ENCODE measurements around the gene KLHL21.
A peak's percentile ranks its signal among the peaks of the same experiment; 100 is the strongest.

The KLHL21 gene

GRCh38 chr1:6631058-6631457, 28.4 kb upstream of the KLHL21 start:
- Mint-ChIP-seq H3K9me3 (no peaks in the 10 kb centered on the region), H3K27ac (no peak overlapping the region), H3K36me3 (ENCODE audit: low read depth) (peaks cover 15% of the 10 kb centered on the region), H3K4me3 (no peak overlapping the region), H3K27me3 (no peaks in the 10 kb centered on the region), H3K4me1 (peaks cover 17% of the 10 kb centered on the region)
- DNase-seq (no peak), ATAC-seq (no peak)

- Mint-ChIP-seq H3K4me1 (peaks cover 22% of the 10 kb centered on the region), H3K9me3 (no peaks in the 10 kb centered on the region), H3K36me3 (ENCODE audit: low read depth) (peaks cover 15% of the 10 kb centered on the region), H3K4me3 (no peak overlapping the region), H3K27ac (no peak overlapping the region), H3K27me3 (no peaks in the 10 kb centered on the region)
- no peak for ATAC-seq
- no peak for DNase-seq
Observed at GRCh38 chr1:6630027-6630426, 27.4 kb upstream of the KLHL21 start.

- H3K4me1 Mint-ChIP-seq: peaks cover 29% of the 10 kb centered on the region
- H3K4me3 Mint-ChIP-seq: no peak overlapping the region
- no peak for DNase-seq
- H3K27ac Mint-ChIP-seq: no peak overlapping the region
- H3K36me3 Mint-ChIP-seq (ENCODE audit: low read depth): peaks cover 15% of the 10 kb centered on the region
- H3K9me3 Mint-ChIP-seq: no peaks in the 10 kb centered on the region
- no peaks in the 10 kb centered on the region for H3K27me3 Mint-ChIP-seq
- ATAC-seq: no peak
Observed at GRCh38 chr1:6628971-6629479, 26.4 kb upstream of the KLHL21 start.

- no peak for ATAC-seq
- Mint-ChIP-seq H3K9me3 (no peaks in the 10 kb centered on the region), H3K36me3 (ENCODE audit: low read depth) (peaks cover 8% of the 10 kb centered on the region), H3K4me3 (peak overlapping the region; percentile 35), H3K4me1 (peaks cover 31% of the 10 kb centered on the region), H3K27me3 (no peaks in the 10 kb centered on the region), H3K27ac (no peak overlapping the region)
- DNase-seq: no peak
Observed at GRCh38 chr1:6627841-6628545, 25.3 kb upstream of the KLHL21 start.

GRCh38 chr1:6627031-6627430, 24.4 kb upstream of the KLHL21 start:
- no peak for DNase-seq
- peaks cover 31% of the 10 kb centered on the region for H3K4me1 Mint-ChIP-seq

GRCh38 chr1:6625584-6626149, 23.0 kb upstream of the KLHL21 start:
- H3K27me3 Mint-ChIP-seq: no peaks in the 10 kb centered on the region
- no peaks in the 10 kb centered on the region for H3K9me3 Mint-ChIP-seq
- DNase-seq (peak; percentile 15), ATAC-seq (peak; percentile 33)
- peak overlapping the region; percentile 69 for H3K27ac Mint-ChIP-seq
- H3K36me3 Mint-ChIP-seq (ENCODE audit: low read depth): peaks cover 14% of the 10 kb centered on the region
- H3K4me1 Mint-ChIP-seq: peaks cover 31% of the 10 kb centered on the region
- H3K4me3 Mint-ChIP-seq: peak overlapping the region; percentile 87

More at GRCh38 chr1:6627031-6627430, 24.4 kb upstream of the KLHL21 start:
- Mint-ChIP-seq H3K36me3 (ENCODE audit: low read depth) (peaks cover 14% of the 10 kb centered on the region), H3K9me3 (no peaks in the 10 kb centered on the region), H3K27ac (no peak overlapping the region), H3K4me3 (peak overlapping the region; percentile 87), H3K27me3 (no peaks in the 10 kb centered on the region)
- no peak for ATAC-seq

- Mint-ChIP-seq H3K27me3 (no peaks in the 10 kb centered on the region), H3K4me1 (peaks cover 31% of the 10 kb centered on the region), H3K4me3 (peak within 1 kb of the TSS; percentile 87), H3K36me3 (ENCODE audit: low read depth) (peaks cover 16% of the 10 kb centered on the region), H3K27ac (peak within 1 kb of the TSS; percentile 81), H3K9me3 (no peaks in the 10 kb centered on the region)
- DNase-seq: peak; percentile 91
- peak; percentile 92 for ATAC-seq
Observed at GRCh38 chr1:6624710-6625583, 22.3 kb upstream of the KLHL21 start, which contains the start of gene THAP3. TSS of gene THAP3 (plus strand) at chr1:6624868. CDS start at chr1:6625219, 351 bp downstream.

GRCh38 chr1:6623269-6623965, 20.7 kb upstream of the KLHL21 start:
- Mint-ChIP-seq H3K4me1 (peaks cover 31% of the 10 kb centered on the region), H3K27ac (no peak overlapping the region), H3K27me3 (no peaks in the 10 kb centered on the region), H3K36me3 (ENCODE audit: low read depth) (peaks cover 18% of the 10 kb centered on the region), H3K4me3 (no peak overlapping the region), H3K9me3 (no peaks in the 10 kb centered on the region)
- no peak for DNase-seq
- no peak for ATAC-seq

- Mint-ChIP-seq H3K27me3 (no peaks in the 10 kb centered on the region), H3K36me3 (ENCODE audit: low read depth) (peaks cover 15% of the 10 kb centered on the region), H3K27ac (no peak overlapping the region), H3K4me3 (no peak overlapping the region), H3K9me3 (no peaks in the 10 kb centered on the region), H3K4me1 (peaks cover 28% of the 10 kb centered on the region)
- DNase-seq (no peak), ATAC-seq (no peak)
Observed at GRCh38 chr1:6622396-6623152, 19.9 kb upstream of the KLHL21 start.

GRCh38 chr1:6621429-6622391, 19.0 kb upstream of the KLHL21 start:
- H3K4me3 Mint-ChIP-seq: no peak overlapping the region
- no peaks in the 10 kb centered on the region for H3K9me3 Mint-ChIP-seq
- no peak for DNase-seq
- H3K36me3 Mint-ChIP-seq (ENCODE audit: low read depth): peaks cover 14% of the 10 kb centered on the region
- ATAC-seq: no peak
- H3K27me3 Mint-ChIP-seq: no peaks in the 10 kb centered on the region
- no peak overlapping the region for H3K27ac Mint-ChIP-seq
- peaks cover 21% of the 10 kb centered on the region for H3K4me1 Mint-ChIP-seq

GRCh38 chr1:6619045-6619444, 16.4 kb upstream of the KLHL21 start:
- H3K36me3 Mint-ChIP-seq (ENCODE audit: low read depth): peaks cover 18% of the 10 kb centered on the region

GRCh38 chr1:6614929-6615785, 12.5 kb upstream of the KLHL21 start:
- H3K27ac Mint-ChIP-seq: peak overlapping the region; percentile 46
- H3K9me3 Mint-ChIP-seq: no peaks in the 10 kb centered on the region
- peak overlapping the region; percentile 78 for H3K4me3 Mint-ChIP-seq
- H3K27me3 Mint-ChIP-seq: no peaks in the 10 kb centered on the region
- peaks cover 17% of the 10 kb centered on the region for H3K4me1 Mint-ChIP-seq
- DNase-seq (no peak), ATAC-seq (no peak)
- peaks cover 10% of the 10 kb centered on the region for H3K36me3 Mint-ChIP-seq (ENCODE audit: low read depth)

More at GRCh38 chr1:6619045-6619444, 16.4 kb upstream of the KLHL21 start:
- Mint-ChIP-seq H3K27me3 (no peaks in the 10 kb centered on the region), H3K4me1 (peaks cover 9% of the 10 kb centered on the region), H3K27ac (no peak overlapping the region), H3K4me3 (no peak overlapping the region), H3K9me3 (no peaks in the 10 kb centered on the region)
- DNase-seq: no peak
- no peak for ATAC-seq

All from activated naive CD8-positive, alpha-beta T cell treated with anti-CD3 and anti-CD28 coated beads, Interleukin-2, amount 50 U/mL, for 24 hours (primary cell).